HepG2 (cell line): ENCODE measurements around the gene ARHGEF38. TPM values are rescaled to one million over a fixed set of nuclear protein-coding genes. Genes with fewer than 3 reads are reported as not detected.

Source experiments
- ARHGAP35 ChIP-seq: sonication (generic); formaldehyde crosslinking; IDR thresholded peaks from 2 replicates; pipeline ENCODE4 v1.9.0; 2022; ENCODE audit warnings: mild to moderate bottlenecking, inconsistent platforms, moderate library complexity, missing genetic modification reagents, borderline replicate concordance
- CSRNP2 ChIP-seq: sonication (generic); formaldehyde crosslinking; conservative IDR thresholded peaks from 2 replicates; pipeline ENCODE4 v1.8.0; 2022; ENCODE audit warnings: low read depth, missing genetic modification reagents
- FUBP1 ChIP-seq: sonication (generic); formaldehyde crosslinking; IDR thresholded peaks from 2 replicates; pipeline ENCODE4 v1.5.1; 2020; ENCODE audit warnings: missing genetic modification reagents, mild to moderate bottlenecking, borderline replicate concordance
- GPBP1L1 ChIP-seq: sonication (generic); formaldehyde crosslinking; IDR thresholded peaks from 2 replicates; pipeline ENCODE4 v1.5.0; 2020; ENCODE audit warnings: mild to moderate bottlenecking, missing genetic modification reagents
- HCFC1 ChIP-seq: fragments of 150-350 bp; IDR thresholded peaks from 2 replicates; pipeline ENCODE4 v1.6.1; 2014; ENCODE audit warnings: low read depth, low read length
- NCOA5 ChIP-seq: sonication (generic); formaldehyde crosslinking; IDR thresholded peaks from 2 replicates; pipeline ENCODE4 v1.4.0; 2020; ENCODE audit warnings: missing genetic modification reagents
- ZBTB39 ChIP-seq: sonication (generic); formaldehyde crosslinking; IDR thresholded peaks from 2 replicates; pipeline ENCODE4 v1.5.0; 2020; ENCODE audit warnings: missing genetic modification reagents
- ZFAT ChIP-seq: sonication (generic); formaldehyde crosslinking; conservative IDR thresholded peaks from 2 replicates; pipeline ENCODE4 v1.8.1; 2023; ENCODE audit warnings: missing genetic modification reagents, inconsistent platforms
- ZHX2 ChIP-seq, 2 experiments: sonication (generic) in 1 of 2; formaldehyde crosslinking in 1 of 2; IDR thresholded peaks; 2 replicates each; pipeline versions ENCODE4 v1.6.1 to v1.9.0; 2014 to 2022; ENCODE audit warnings: antibody characterized with exemption in 1 of 2, borderline replicate concordance in 1 of 2, inconsistent platforms in 1 of 2, low read depth in 1 of 2, missing genetic modification reagents in 1 of 2
- ZNF576 ChIP-seq: sonication (generic); formaldehyde crosslinking; IDR thresholded peaks from 2 replicates; pipeline ENCODE4 v1.4.0; 2020; ENCODE audit warnings: mild to moderate bottlenecking, missing genetic modification reagents
- ZNF773 ChIP-seq: sonication (generic); formaldehyde crosslinking; IDR thresholded peaks from 2 replicates; pipeline ENCODE4 v1.4.0; 2020; ENCODE audit warnings: missing genetic modification reagents, borderline replicate concordance
- polyA plus RNA-seq, 8 experiments: library from polyadenylated mRNA; depleted of rRNA in 3 of 8; stranded (reverse) in 7 of 8; unstranded in 1 of 8; fragments of >200 nt; fragmentation: Illumina TruSeq in 4 of 8; extraction: Trizol in 4 of 8; gene quantifications; 2 replicates each; pipeline versions ENCODE4 v1.2.1 to v1.2.3, GENCODE V29; 2011 to 2016; ENCODE audit warnings: low read depth in 4 of 8, missing spikeins in 1 of 8, mixed read lengths in 1 of 8; ENCODE audit not compliant: insufficient read depth in 1 of 8
- total RNA-seq, 5 experiments: library from RNA; depleted of rRNA; stranded (reverse); fragments of >200 nt; fragmentation: Illumina TruSeq; extraction: Trizol; gene quantifications; 2 replicates each; pipeline ENCODE4 v1.2.3, GENCODE V29; 2016; ENCODE audit warnings: low read depth in 1 of 5

Gene ARHGEF38
- total and polyA plus RNA-seq, 2 of the 13 experiments (the other 11 are each of a cell fraction or from before 2014, with no cell fraction given) = not detected

- TF ChIP-seq ZBTB39 (CRISPR knock-in tag) (peak; percentile 45; the same call in 1 of the 2 replicates), ZHX2 (IDR thresholded peaks at IDR 0.05; ENCODE audit: low read depth) (peak; percentile 94), ZHX2 (CRISPR knock-in tag; IDR thresholded peaks at IDR 0.05; ENCODE audit: borderline replicate concordance) (0 out of 2 replicates have a peak, but pooled peaks have one; percentile 41), CSRNP2 (CRISPR knock-in tag) (peak; percentile 92; the same call in 1 of the 2 replicates), ARHGAP35 (CRISPR knock-in tag) (peak; percentile 83), ZNF576 (CRISPR knock-in tag) (peak; percentile 83), HCFC1 (peak; percentile 84), ZNF773 (CRISPR knock-in tag) (no peak), ZFAT (CRISPR knock-in tag) (no peak), NCOA5 (CRISPR knock-in tag) (no peak), GPBP1L1 (CRISPR knock-in tag) (no peak), FUBP1 (CRISPR knock-in tag) (peak; percentile 94)
Observed at GRCh38 chr4:105708181-105709080, 156.0 kb downstream of the ARHGEF38 start, which contains the start of the genes GSTCD and INTS12 (continued).
